GM19455 (cell line): ENCODE results near the gene SPINK2.

Experiments
- ATAC-seq: cut with Tn5 transposase; IDR thresholded peaks from one replicate; pipeline ENCODE4 v1.9.1; 2021; ENCODE audit not compliant: unreplicated experiment

The SPINK2 gene

DNA sequence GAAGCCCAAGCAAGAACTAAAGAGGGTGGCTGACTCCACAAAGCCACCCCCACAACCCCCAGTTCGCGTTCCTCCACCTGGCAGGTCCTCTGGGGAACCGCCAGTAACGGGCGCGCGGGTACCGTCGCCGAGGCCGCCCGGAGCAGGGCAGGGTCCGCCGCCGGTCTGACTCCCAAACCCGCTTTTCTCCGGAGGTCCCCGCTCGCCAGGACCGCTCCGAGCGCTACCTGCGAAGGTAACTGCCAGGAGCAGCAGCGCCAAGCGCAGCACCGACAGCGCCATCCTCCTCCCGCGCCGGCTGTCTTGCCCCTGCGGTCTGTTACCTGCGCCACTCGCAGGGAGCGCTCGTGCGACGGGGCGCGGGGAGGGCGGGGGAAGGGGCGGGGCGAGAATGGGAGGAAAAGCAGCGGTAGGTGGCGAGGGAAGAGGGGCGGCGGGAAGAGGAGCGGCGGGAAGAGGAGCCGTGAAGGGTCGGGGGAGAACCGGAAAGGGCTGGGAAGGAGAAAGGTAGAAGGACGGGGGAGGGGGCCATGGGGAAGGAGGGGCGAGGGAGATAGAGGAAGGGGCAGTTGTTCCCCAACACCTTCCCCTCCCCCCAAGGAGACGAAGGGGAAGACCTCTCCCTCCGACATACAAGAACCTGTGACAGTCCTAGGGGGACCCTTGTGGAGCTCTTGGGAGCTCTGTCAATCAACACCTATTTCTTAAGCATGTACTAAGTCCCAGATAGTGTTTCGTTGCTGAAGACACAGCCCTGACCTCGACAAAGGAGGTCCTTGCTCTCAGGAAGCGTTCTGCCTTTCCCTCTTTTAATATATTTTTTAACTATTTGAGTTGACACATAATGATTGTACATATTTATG is at the start of gene SPINK2:
Gene SPINK2, minus strand, starts transcription at position 321 of the 863 bp plus-strand sequence. Its CDS starts 39 bp downstream, at position 282.
- ATAC-seq = peak; percentile 50

GRCh38 chr4:56870946-56871345 is 49.4 kb upstream of the SPINK2 start:
- no peak for ATAC-seq

DNA sequence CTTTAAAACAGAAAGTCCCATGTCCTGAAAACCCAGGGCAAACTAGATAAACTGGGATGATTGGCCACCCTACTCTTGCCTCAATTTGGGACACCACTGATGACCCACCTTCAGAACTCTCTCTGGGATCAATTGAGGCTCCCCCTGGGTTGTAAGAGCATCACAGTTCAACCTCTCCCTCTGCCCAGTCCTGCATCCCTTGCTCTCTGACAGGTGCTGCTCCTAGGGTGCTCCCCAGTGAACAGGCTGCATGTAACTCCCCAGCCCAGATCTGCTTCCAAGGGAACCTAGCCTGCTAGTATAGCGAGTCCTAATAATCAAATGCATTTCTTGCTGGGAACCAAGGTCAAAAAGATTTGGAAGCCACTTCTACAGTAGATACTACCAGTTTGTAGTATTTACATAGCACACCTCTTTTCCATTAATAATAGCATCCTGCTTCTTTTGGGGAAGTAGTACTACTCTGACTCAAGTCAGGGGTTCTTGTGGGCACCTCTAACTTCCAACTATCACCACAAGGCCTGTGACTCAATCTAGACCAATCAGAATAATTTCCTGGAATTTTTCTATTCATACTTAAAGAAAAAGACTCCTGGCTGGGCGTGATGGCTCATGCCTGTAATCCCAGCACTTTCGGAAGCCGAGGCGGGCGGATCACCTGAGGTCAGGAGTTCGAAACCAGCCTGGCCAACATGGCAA is 42.1 kb upstream of the SPINK2 start:
- no peak for ATAC-seq

- no peak for ATAC-seq
Observed at GRCh38 chr4:56861360-56861759, 39.9 kb upstream of the SPINK2 start.

DNA sequence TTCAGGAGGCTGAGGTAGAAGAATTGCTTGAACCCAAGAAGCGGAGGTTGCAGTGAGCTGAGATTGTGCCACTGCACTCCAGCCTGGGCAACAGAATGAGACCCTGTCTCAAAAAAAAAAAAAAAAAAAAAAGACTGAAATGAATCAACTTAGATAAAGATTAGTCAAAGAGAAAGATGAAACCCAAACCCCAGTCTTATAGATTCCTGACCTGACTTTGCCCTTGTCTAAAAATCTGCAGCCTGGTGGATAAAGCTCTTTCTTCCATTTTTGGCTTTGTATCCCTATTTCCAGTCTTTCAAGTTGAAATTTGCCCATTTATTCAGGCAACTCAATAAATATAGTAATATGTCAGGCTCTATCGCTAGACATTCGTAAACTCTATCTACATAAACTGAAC is 39.3 kb upstream of the SPINK2 start:
- ATAC-seq = no peak

DNA sequence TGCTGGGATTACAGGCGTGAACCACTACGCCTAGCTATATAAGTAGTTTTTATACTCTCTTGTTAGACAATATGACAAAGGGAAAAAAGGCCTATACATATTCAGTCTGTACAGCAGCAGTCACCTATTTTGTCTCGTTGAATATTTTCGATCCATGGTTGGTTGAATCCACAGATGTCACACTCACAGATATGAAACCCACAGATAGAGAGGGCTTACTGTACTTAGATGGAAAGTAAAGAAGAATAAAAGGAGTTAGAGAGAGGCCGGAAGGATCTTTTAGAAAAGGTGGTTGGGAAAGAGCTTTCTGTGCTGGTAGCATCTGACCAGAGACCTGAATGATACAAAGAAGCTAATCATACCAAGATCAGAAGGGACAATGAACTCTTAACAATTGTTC is 38.3 kb upstream of the SPINK2 start:
- no peak for ATAC-seq

DNA sequence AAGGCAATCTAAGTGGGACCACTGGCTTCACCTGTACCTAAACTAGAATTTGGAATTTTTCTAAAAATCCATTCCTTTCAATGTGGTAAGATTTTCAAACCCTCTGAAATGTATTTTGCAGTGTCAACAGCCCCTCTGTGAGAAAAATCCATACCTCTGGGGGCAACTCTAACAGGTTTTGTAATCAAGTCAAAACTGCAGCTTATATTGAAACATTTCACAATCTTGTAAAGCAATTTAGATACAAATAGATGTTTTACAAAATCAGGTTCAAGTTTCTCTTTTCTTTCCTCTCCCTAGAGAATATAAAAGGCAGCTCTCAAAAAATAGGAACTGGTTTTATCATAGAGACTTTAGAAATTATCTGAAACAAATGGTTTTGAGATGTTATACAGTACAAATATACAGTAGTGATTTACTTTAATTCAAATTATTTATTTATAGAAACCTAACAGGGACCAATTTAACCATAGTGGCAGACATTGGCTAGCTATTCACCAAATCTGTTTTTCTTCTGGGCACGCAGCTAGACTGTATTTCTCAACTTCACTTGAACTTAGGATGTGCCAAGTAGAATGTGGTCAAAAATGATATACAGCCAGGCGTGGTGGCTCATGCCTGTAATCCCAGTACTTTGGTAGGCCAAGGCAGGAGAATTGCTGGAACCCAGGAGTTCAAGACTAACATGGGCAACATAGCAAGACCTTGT is 36.3 kb upstream of the SPINK2 start:
- ATAC-seq = no peak

DNA sequence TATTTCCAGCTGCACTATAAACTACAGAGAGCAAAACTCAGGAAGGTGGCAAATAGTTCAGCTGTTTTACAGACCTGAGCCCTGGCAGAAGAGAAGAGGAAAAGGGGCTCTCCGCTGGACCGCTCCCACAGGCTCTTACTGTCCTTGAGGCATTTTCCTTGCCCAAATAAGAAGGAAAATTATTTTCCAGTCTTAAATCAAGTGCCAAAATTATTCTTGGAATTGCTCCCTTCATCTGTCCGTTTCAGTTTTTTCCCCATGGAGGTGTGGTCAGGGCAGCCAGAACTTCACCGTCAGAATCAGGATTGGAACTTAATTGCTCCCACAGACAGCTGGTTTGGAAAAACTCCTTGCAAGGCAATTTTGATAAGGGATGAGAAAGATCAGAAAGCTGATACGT is 35.2 kb upstream of the SPINK2 start:
- no peak for ATAC-seq

DNA sequence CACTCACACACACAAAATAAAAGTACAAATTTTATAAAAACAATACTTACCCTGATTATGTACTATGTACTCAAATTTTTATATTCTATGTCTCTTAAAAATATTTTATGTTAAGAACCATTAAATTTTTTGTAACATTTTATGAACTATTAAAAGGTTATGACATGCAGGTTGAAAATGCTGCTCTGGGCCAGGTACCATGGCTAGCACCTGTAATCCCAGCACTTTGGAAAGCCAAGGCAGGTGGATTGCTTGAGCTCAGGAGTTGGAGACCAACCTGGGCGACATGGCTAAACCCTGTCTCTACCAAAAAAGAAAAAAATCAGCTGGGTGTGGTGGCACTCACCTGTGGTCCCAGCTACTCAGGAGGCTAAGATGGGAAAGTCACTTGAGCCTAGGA is 29.4 kb upstream of the SPINK2 start:
- no peak for ATAC-seq

DNA sequence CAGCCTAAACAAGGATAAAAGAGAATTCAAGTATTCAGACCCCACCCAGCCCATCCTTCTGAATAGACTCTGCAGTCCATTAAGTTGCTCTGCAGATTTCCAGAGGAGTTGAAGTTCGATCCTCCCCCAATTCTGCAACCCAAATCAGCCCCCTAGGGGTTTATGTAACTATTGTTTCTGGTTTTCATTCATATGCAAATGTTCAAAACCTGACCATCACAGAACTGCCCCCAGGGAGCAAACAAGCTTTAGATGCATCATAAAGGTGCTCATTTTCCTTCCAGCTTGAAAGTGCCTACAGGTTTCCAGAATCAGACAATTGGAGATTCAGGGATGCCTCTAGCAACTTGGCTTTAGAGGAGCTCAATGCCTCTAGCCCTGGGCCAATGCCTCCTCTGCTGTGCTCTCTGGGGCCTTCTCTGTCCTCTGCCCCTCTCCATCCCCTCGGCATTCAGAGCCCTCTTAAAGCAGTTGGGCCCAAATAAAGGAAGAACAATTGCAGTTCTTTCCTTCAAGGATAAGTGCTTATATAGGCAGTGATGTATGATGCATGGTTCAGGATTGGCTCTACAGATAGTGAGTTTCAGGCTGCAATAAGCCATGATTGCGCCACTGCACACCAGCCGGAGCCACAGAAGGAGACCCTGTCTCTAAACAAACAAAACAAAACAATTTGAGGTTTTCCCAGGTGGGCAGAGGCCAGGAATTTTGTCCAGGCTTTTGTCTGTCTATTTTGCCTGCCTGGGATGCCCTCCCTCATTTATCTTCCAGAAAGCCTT is 23.5 kb upstream of the SPINK2 start:
- no peak for ATAC-seq

DNA sequence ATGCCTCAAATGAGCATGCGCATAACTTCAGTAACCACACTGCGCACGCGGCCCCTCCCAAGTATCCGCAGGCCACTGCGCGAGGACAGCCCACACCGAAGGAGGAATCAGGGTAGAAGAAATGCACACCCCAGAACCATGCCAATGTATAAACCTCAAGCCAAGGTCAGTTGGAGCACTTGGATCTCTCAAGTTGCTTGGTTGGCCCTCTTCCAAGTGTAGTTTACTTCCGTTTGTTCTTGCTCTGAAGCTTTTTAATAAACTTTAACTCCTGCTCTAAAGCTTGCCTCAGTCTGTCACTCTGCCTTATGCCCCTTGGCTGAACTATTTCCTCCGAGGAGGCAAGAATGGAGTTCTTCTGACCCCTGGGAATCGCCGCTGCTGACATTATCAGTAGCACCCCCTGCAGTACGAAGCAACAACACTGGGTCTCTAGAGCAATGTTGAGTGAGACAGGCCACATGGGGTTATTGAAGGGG is 22.0 kb upstream of the SPINK2 start:
- no peak for ATAC-seq

GRCh38 chr4:56840559-56840958 is 19.1 kb upstream of the SPINK2 start:
- ATAC-seq = no peak

GRCh38 chr4:56828784-56829535 is 7.5 kb upstream of the SPINK2 start:
- peak; percentile 61 for ATAC-seq

DNA sequence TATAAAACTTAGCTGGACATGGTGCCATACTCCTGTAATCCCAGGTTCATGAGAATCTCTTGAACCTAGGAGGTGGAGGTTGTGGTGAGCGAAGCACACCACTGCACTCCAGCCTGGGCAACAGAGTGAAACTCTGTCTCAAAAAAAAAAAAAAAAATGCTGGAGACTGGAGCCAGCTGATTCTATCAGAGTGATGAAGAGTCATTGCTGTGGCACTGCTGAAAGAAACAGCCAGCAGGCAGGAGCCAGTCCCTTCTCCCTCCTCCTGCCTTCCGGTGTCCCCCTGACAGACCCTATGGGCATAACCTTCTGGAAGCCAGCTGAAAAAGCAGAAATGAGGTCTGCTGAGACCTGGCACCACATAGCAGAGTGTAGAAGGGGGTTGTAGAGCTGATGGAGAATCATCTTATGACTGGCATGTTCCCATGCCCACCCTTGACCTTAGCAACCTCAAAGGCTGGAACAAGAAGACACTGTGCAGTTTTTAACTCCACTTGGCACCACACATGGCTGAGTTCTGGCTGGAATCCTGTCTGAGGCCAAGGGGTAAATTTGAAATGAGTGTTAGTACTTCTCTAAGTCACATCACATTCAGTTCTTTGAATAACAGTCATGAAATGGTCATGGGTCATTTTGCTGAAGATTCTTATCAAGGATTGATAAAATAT is 2.6 kb upstream of the SPINK2 start:
- ATAC-seq = no peak

- no peak for ATAC-seq
Observed at GRCh38 chr4:56818797-56819196, 2.7 kb downstream of the SPINK2 start.

- peak; percentile 79 for ATAC-seq
Observed at GRCh38 chr4:56817840-56818491, 3.5 kb downstream of the SPINK2 start.

DNA sequence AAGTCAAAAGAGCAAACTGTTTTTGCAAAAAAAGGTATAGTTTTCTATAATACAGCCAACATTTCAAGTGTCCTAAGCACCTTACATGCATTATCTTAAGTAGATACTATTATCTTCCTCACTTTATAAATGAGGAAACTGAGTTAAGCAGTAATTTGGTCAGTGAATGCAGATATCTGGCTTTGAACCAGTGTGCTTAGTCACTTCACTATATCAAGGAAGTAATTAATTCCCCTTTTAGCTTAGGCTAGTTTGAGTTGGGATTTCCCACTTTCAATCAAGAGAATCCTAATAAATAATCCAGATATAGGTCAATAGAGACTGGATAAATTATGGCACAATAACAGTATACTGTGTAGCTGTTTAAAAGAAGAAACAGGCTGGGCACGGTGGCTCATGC is 14.8 kb downstream of the SPINK2 start:
- no peak for ATAC-seq

GRCh38 chr4:56804551-56804950 is 16.9 kb downstream of the SPINK2 start:
- ATAC-seq = no peak

- no peak for ATAC-seq
Observed at GRCh38 chr4:56803471-56803870, 18.0 kb downstream of the SPINK2 start.
